Caco-2 (cell line): ENCODE measurements around the gene UMAD1. TPM values are rescaled to one million over a fixed set of nuclear protein-coding genes. Genes with fewer than 3 reads are reported as not detected.

Source experiments
- BruUV-seq: library from RNA; stranded (reverse); fragments of 400-500 nt; replicated peaks from 2 replicates; lab custom pipeline; 2021; lab: Mats Ljungman, UMichigan
- CTCF ChIA-PET: fragments of 300-600 bp; sonication (Branson Sonifier 250); formaldehyde crosslinking; loops from one replicate; lab custom pipeline; 2022; ENCODE audit warnings: antibody characterized with exemption; lab: Charles Lee
- POLR2A ChIA-PET: fragments of 300-600 bp; sonication (Branson Sonifier 250); formaldehyde crosslinking; loops from one replicate; lab custom pipeline; 2022; ENCODE audit warnings: antibody characterized with exemption; lab: Charles Lee
- DNase-seq, 2 experiments: peaks; one replicate each; pipeline versions ENCODE4 v3.0.0 to v3.0.0-alpha.2; 2020 to 2022
- H3K27me3 ChIP-seq: replicated peaks from 2 replicates; pipeline ENCODE4 v1.6.0; 2011; ENCODE audit warnings: low read length; ENCODE audit not compliant: control insufficient read depth, insufficient read depth
- H3K36me3 ChIP-seq: 2 replicates; pipeline ENCODE4 v1.5.1; 2011; ENCODE audit warnings: low read length; ENCODE audit not compliant: control insufficient read depth, insufficient read depth
- H3K4me1 ChIP-seq: fragments of 250-450 bp; sonication (Bioruptor Pico); 2 replicates; pipeline ENCODE4 v1.5.1; 2020; ENCODE audit warnings: mild to moderate bottlenecking
- H3K4me3 ChIP-seq: 2 replicates; pipeline ENCODE4 v1.5.1; 2011; ENCODE audit warnings: low read depth, mild to moderate bottlenecking, control low read depth, low read length
- H3K9me3 ChIP-seq: fragments of 250-450 bp; sonication (Bioruptor Pico); 2 replicates; pipeline ENCODE4 v1.5.1; 2020; ENCODE audit warnings: mild to moderate bottlenecking, moderate library complexity
- H3K27ac Mint-ChIP-seq: one replicate; pipeline ENCODE4 v1.8.0; 2022; ENCODE audit warnings: mixed read lengths; ENCODE audit not compliant: unreplicated experiment
- H3K27me3 Mint-ChIP-seq: one replicate; pipeline ENCODE4 v1.8.0; 2022; ENCODE audit warnings: mixed read lengths; ENCODE audit not compliant: insufficient read depth, unreplicated experiment
- H3K36me3 Mint-ChIP-seq: one replicate; pipeline ENCODE4 v1.8.0; 2022; ENCODE audit warnings: mild to moderate bottlenecking, mixed read lengths; ENCODE audit not compliant: insufficient read depth, unreplicated experiment
- H3K4me1 Mint-ChIP-seq: one replicate; pipeline ENCODE4 v1.8.0; 2022; ENCODE audit warnings: low read depth, mixed read lengths; ENCODE audit not compliant: unreplicated experiment
- H3K4me3 Mint-ChIP-seq: one replicate; pipeline ENCODE4 v1.8.0; 2022; ENCODE audit warnings: mild to moderate bottlenecking, moderate library complexity, mixed read lengths; ENCODE audit not compliant: unreplicated experiment
- H3K9me3 Mint-ChIP-seq: one replicate; pipeline ENCODE4 v1.8.0; 2022; ENCODE audit warnings: mixed read lengths; ENCODE audit not compliant: unreplicated experiment
- CTCF ChIP-seq, 2 experiments: fragments of 200-600 bp in 1 of 2; IDR thresholded peaks; 1 replicate in 1 of 2; 2 replicates in 1 of 2; pipeline versions ENCODE4 v1.5.1 to v1.8.0; 2011 to 2022; ENCODE audit warnings: antibody characterized with exemption in 1 of 2, control low read depth in 1 of 2, inconsistent platforms in 1 of 2, low read depth in 1 of 2, low read length in 1 of 2, mild to moderate bottlenecking in 1 of 2, moderate library complexity in 1 of 2; ENCODE audit not compliant: insufficient read depth in 1 of 2, severe bottlenecking in 1 of 2, unreplicated experiment in 1 of 2
- intact Hi-C: fragments of 100-400 bp; cut with micrococcal nuclease; formaldehyde crosslinking; loops from one replicate; pipeline ENCODE4 v1.10.0; 2022; ENCODE audit not compliant: unreplicated experiment
- total RNA-seq: library from RNA; stranded (reverse); gene quantifications from 2 replicates; pipeline ENCODE4 v1.2.3, GENCODE V29; 2022

The UMAD1 gene
- total RNA-seq, 1 experiment from 2014 or later = 20.0 TPM

GRCh38 chr7:7613210-7613609, 27.3 kb upstream of the UMAD1 start:
- intact Hi-C loops = no loop called here

DNA sequence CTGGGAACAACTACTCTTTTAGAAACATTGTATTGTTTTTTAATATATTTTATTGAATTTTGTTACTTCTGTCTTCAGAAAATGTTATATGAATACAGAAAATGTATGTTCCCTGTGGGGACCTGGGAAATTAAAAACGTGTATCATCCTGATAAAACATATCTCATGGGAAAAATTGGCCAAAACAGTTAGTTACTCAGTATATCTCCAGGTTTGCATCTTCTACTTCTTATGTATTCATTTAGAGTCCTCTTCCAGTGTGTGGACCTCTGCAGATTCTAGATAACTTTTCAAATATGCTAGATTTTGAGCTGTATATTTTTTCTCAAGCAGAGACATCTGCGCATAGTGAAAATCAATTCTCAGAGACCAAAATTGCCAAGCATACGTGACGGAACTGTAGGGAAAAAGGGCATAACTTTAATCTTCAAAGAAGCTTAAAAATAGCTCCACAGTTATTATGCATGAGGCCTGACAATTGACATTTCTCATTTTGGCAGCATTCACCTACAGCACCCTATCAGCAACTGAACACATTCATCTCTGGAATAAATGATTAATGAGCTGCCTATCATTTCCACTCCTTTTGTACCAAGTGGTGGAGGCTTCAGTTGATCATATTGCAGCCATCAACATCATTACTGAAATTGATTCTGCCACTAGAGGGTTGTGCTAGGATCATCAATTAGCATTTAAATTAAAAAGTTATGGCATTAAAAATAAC, 26.4 kb upstream of the UMAD1 start:
- DNase-seq = no peak
- no peaks in the 10 kb centered on the region for H3K9me3 Mint-ChIP-seq
- ChIA-PET POLR2A (no interaction called here), CTCF (no interaction called here)
- H3K4me1 ChIP-seq = no peaks in the 10 kb centered on the region
- H3K27ac Mint-ChIP-seq = no peak overlapping the region
- no TSS peak for BruUV-seq
- H3K27me3 Mint-ChIP-seq = no peaks in the 10 kb centered on the region
- no peak overlapping the region for H3K4me3 ChIP-seq
- H3K27me3 ChIP-seq = no peaks in the 10 kb centered on the region
- TF ChIP-seq CTCF (IDR thresholded peaks at IDR 0.05; ENCODE audit: insufficient read depth in 1 of 2, low read depth in 1 of 2, low read length in 1 of 2, severe bottlenecking in 1 of 2, unreplicated experiment in 1 of 2) = no peak
- H3K4me1 Mint-ChIP-seq = no peaks in the 10 kb centered on the region
- no peaks in the 10 kb centered on the region for H3K36me3 ChIP-seq
- H3K4me3 Mint-ChIP-seq = no peak overlapping the region
- H3K9me3 ChIP-seq = no peaks in the 10 kb centered on the region
- intact Hi-C loops = no loop called here
- no peaks in the 10 kb centered on the region for H3K36me3 Mint-ChIP-seq

More at GRCh38 chr7:7613210-7613609, 27.3 kb upstream of the UMAD1 start:
- H3K27me3 Mint-ChIP-seq = no peaks in the 10 kb centered on the region
- H3K9me3 Mint-ChIP-seq = no peaks in the 10 kb centered on the region
- Histone ChIP-seq H3K9me3 (no peaks in the 10 kb centered on the region), H3K27me3 (no peaks in the 10 kb centered on the region), H3K4me1 (no peaks in the 10 kb centered on the region), H3K4me3 (no peak overlapping the region), H3K36me3 (no peaks in the 10 kb centered on the region)
- no peaks in the 10 kb centered on the region for H3K36me3 Mint-ChIP-seq
- no peak overlapping the region for H3K27ac Mint-ChIP-seq
- no peak for DNase-seq
- CTCF ChIA-PET = no interaction called here
- BruUV-seq = no TSS peak
- no peak for TF ChIP-seq CTCF (IDR thresholded peaks at IDR 0.05; ENCODE audit: insufficient read depth in 1 of 2, low read depth in 1 of 2, low read length in 1 of 2, severe bottlenecking in 1 of 2, unreplicated experiment in 1 of 2)
- POLR2A ChIA-PET = no interaction called here
- no peaks in the 10 kb centered on the region for H3K4me1 Mint-ChIP-seq
- H3K4me3 Mint-ChIP-seq = no peak overlapping the region

DNA sequence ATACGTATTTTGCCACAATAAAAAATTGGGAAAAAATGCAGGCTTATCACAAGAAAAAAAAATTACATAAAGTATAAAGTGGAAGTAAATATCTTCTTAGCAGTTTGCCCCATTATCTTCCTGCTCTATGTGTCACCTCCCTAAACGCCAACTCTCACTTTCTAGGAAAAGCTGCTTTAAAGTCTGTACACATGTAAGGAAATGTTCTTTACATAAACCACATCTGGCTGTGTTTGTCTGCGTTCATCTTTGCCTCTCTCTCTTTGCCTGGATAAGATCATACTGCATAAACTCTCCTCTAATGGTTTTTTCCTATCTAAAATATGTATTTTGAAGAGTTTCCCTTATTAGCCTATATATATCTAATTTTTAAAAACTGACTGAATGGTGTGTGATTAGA, 23.0 kb upstream of the UMAD1 start:
- Histone ChIP-seq H3K36me3 (no peaks in the 10 kb centered on the region), H3K4me3 (no peak overlapping the region), H3K27me3 (no peaks in the 10 kb centered on the region), H3K9me3 (no peaks in the 10 kb centered on the region), H3K4me1 (no peaks in the 10 kb centered on the region)
- Mint-ChIP-seq H3K27me3 (no peaks in the 10 kb centered on the region), H3K4me3 (no peak overlapping the region), H3K9me3 (no peaks in the 10 kb centered on the region), H3K27ac (no peak overlapping the region), H3K4me1 (no peaks in the 10 kb centered on the region), H3K36me3 (no peaks in the 10 kb centered on the region)
- intact Hi-C loops = no loop called here
- POLR2A ChIA-PET = no interaction called here
- no peak for TF ChIP-seq CTCF (IDR thresholded peaks at IDR 0.05; ENCODE audit: insufficient read depth in 1 of 2, low read depth in 1 of 2, low read length in 1 of 2, severe bottlenecking in 1 of 2, unreplicated experiment in 1 of 2)
- no TSS peak for BruUV-seq
- CTCF ChIA-PET = no interaction called here
- no peak for DNase-seq
